ENCODE results near the gene OGG1.

DNA sequence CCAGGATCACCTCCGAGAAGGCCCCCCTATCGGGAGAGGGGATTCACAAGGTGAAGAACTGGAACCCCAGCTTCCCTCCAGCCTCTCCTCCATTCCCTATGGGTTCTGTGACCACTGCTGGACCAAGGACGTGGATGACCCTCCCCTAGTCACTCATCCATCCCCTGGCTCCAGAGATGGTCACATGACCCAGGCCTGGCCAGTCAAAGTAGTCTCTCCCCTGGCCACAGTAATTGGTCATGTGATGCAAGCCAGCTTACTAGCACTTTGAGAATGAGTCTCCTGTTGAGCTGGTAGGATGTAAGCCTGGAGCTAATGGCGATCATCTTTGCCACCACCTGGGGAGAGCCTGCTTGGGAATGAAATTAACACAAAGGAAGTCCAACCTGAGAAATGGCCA lies 16.1 kb downstream of the OGG1 start:
- TF ChIP-seq, protein P1, sequence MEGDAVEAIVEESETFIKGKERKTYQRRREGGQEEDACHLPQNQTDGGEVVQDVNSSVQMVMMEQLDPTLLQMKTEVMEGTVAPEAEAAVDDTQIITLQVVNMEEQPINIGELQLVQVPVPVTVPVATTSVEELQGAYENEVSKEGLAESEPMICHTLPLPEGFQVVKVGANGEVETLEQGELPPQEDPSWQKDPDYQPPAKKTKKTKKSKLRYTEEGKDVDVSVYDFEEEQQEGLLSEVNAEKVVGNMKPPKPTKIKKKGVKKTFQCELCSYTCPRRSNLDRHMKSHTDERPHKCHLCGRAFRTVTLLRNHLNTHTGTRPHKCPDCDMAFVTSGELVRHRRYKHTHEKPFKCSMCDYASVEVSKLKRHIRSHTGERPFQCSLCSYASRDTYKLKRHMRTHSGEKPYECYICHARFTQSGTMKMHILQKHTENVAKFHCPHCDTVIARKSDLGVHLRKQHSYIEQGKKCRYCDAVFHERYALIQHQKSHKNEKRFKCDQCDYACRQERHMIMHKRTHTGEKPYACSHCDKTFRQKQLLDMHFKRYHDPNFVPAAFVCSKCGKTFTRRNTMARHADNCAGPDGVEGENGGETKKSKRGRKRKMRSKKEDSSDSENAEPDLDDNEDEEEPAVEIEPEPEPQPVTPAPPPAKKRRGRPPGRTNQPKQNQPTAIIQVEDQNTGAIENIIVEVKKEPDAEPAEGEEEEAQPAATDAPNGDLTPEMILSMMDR (IDR thresholded peaks at IDR 0.05; ENCODE audit: low read depth, low read length): no peak
- TF ChIP-seq, protein P2, sequence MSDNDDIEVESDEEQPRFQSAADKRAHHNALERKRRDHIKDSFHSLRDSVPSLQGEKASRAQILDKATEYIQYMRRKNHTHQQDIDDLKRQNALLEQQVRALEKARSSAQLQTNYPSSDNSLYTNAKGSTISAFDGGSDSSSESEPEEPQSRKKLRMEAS (IDR thresholded peaks at IDR 0.05; ENCODE audit: low read depth, low read length): no peak
- no peak for TF ChIP-seq POLR2A (IDR thresholded peaks at IDR 0.05; ENCODE audit: extremely low read depth, insufficient read length)

Measured in NB4 (cell line).